Stimulated activated naive CD8-positive, alpha-beta T cell treated with anti-CD3 and anti-CD28 coated beads, Interleukin-15, Interleukin-2, amounts not matched to agents 100 ng/mL and 50 ng/mL, for 24 hours (primary cell): Measurements from ENCODE around the gene NKAIN1.

Source experiments
- H3K27ac Mint-ChIP-seq: one replicate; pipeline ENCODE4 v1.8.0; 2021; ENCODE audit warnings: mild to moderate bottlenecking, mixed read lengths
- H3K27me3 Mint-ChIP-seq: one replicate; pipeline ENCODE4 v1.8.0; 2021; ENCODE audit warnings: mixed read lengths
- H3K36me3 Mint-ChIP-seq: one replicate; pipeline ENCODE4 v1.8.0; 2021; ENCODE audit warnings: low read depth, mixed read lengths
- H3K4me1 Mint-ChIP-seq: one replicate; pipeline ENCODE4 v1.8.0; 2021; ENCODE audit warnings: low read depth, mixed read lengths
- H3K4me3 Mint-ChIP-seq: one replicate; pipeline ENCODE4 v1.8.0; 2021; ENCODE audit warnings: mild to moderate bottlenecking, mixed read lengths
- H3K9me3 Mint-ChIP-seq: one replicate; pipeline ENCODE4 v1.8.0; 2021; ENCODE audit warnings: mixed read lengths

Gene NKAIN1

GRCh38 chr1:31244326-31244725 is 4.6 kb upstream of the NKAIN1 start:
- peaks cover 12% of the 10 kb centered on the region for H3K4me1 Mint-ChIP-seq
- no peaks in the 10 kb centered on the region for H3K36me3 Mint-ChIP-seq
- no peak overlapping the region for H3K27ac Mint-ChIP-seq
- H3K27me3 Mint-ChIP-seq = peaks cover 11% of the 10 kb centered on the region
- no peaks in the 10 kb centered on the region for H3K9me3 Mint-ChIP-seq
- H3K4me3 Mint-ChIP-seq = no peak overlapping the region

- H3K4me3 Mint-ChIP-seq = no peak overlapping the region
- no peaks in the 10 kb centered on the region for H3K9me3 Mint-ChIP-seq
- peaks cover 18% of the 10 kb centered on the region for H3K4me1 Mint-ChIP-seq
- peaks cover 16% of the 10 kb centered on the region for H3K27me3 Mint-ChIP-seq
- H3K36me3 Mint-ChIP-seq = no peaks in the 10 kb centered on the region
- H3K27ac Mint-ChIP-seq = no peak overlapping the region
Measured at GRCh38 chr1:31243501-31244286, 4.0 kb upstream of the NKAIN1 start.

- Mint-ChIP-seq H3K4me1 (peaks cover 20% of the 10 kb centered on the region), H3K9me3 (no peaks in the 10 kb centered on the region), H3K27me3 (peaks cover 35% of the 10 kb centered on the region), H3K27ac (no peak overlapping the region), H3K4me3 (no peak overlapping the region), H3K36me3 (no peaks in the 10 kb centered on the region)
Measured at GRCh38 chr1:31241321-31241720, 1.6 kb upstream of the NKAIN1 start.

GRCh38 chr1:31238986-31239613 is 587 bp downstream of the NKAIN1 start:
- H3K9me3 Mint-ChIP-seq = no peaks in the 10 kb centered on the region

GRCh38 chr1:31238612-31238985 is 1.1 kb downstream of the NKAIN1 start:
- Mint-ChIP-seq H3K36me3 (no peaks in the 10 kb centered on the region), H3K4me3 (peak overlapping the region; percentile 65), H3K27me3 (peaks cover 52% of the 10 kb centered on the region), H3K4me1 (peaks cover 20% of the 10 kb centered on the region), H3K27ac (no peak overlapping the region), H3K9me3 (no peaks in the 10 kb centered on the region)

More at GRCh38 chr1:31238986-31239613, 587 bp downstream of the NKAIN1 start:
- peaks cover 52% of the 10 kb centered on the region for H3K27me3 Mint-ChIP-seq
- H3K27ac Mint-ChIP-seq = no peak overlapping the region
- peaks cover 20% of the 10 kb centered on the region for H3K4me1 Mint-ChIP-seq
- peak overlapping the region; percentile 65 for H3K4me3 Mint-ChIP-seq
- H3K36me3 Mint-ChIP-seq = no peaks in the 10 kb centered on the region

GRCh38 chr1:31234870-31235269 is 4.8 kb downstream of the NKAIN1 start:
- Mint-ChIP-seq H3K4me3 (no peak overlapping the region), H3K4me1 (peaks cover 8% of the 10 kb centered on the region), H3K36me3 (no peaks in the 10 kb centered on the region), H3K9me3 (no peaks in the 10 kb centered on the region), H3K27ac (no peak overlapping the region), H3K27me3 (peaks cover 42% of the 10 kb centered on the region)

GRCh38 chr1:31234123-31234708 is 5.5 kb downstream of the NKAIN1 start:
- Mint-ChIP-seq H3K4me3 (no peak overlapping the region), H3K4me1 (peaks cover 7% of the 10 kb centered on the region), H3K36me3 (no peaks in the 10 kb centered on the region), H3K9me3 (no peaks in the 10 kb centered on the region), H3K27ac (no peak overlapping the region), H3K27me3 (peaks cover 41% of the 10 kb centered on the region)

GRCh38 chr1:31232689-31233088 is 7.0 kb downstream of the NKAIN1 start:
- no peaks in the 10 kb centered on the region for H3K9me3 Mint-ChIP-seq
- H3K27ac Mint-ChIP-seq = no peak overlapping the region
- no peaks in the 10 kb centered on the region for H3K36me3 Mint-ChIP-seq
- no peak overlapping the region for H3K4me3 Mint-ChIP-seq
- peaks cover 26% of the 10 kb centered on the region for H3K27me3 Mint-ChIP-seq
- H3K4me1 Mint-ChIP-seq = no peaks in the 10 kb centered on the region

- no peaks in the 10 kb centered on the region for H3K9me3 Mint-ChIP-seq
- H3K27me3 Mint-ChIP-seq = peaks cover 21% of the 10 kb centered on the region
- no peaks in the 10 kb centered on the region for H3K4me1 Mint-ChIP-seq
- no peak overlapping the region for H3K27ac Mint-ChIP-seq
- H3K4me3 Mint-ChIP-seq = no peak overlapping the region
- H3K36me3 Mint-ChIP-seq = no peaks in the 10 kb centered on the region
Measured at GRCh38 chr1:31231802-31232201, 7.9 kb downstream of the NKAIN1 start.

- Mint-ChIP-seq H3K4me3 (no peak overlapping the region), H3K36me3 (no peaks in the 10 kb centered on the region), H3K27me3 (peaks cover 10% of the 10 kb centered on the region), H3K4me1 (no peaks in the 10 kb centered on the region), H3K9me3 (no peaks in the 10 kb centered on the region), H3K27ac (no peak overlapping the region)
Measured at GRCh38 chr1:31230378-31230777, 9.3 kb downstream of the NKAIN1 start.

- H3K27ac Mint-ChIP-seq = no peak overlapping the region
- H3K9me3 Mint-ChIP-seq = no peaks in the 10 kb centered on the region
- no peak overlapping the region for H3K4me3 Mint-ChIP-seq
- no peaks in the 10 kb centered on the region for H3K4me1 Mint-ChIP-seq
- no peaks in the 10 kb centered on the region for H3K27me3 Mint-ChIP-seq
- no peaks in the 10 kb centered on the region for H3K36me3 Mint-ChIP-seq
Measured at GRCh38 chr1:31228986-31229385, 10.7 kb downstream of the NKAIN1 start.

GRCh38 chr1:31227891-31228568 is 11.7 kb downstream of the NKAIN1 start:
- H3K4me3 Mint-ChIP-seq = no peak overlapping the region
- H3K9me3 Mint-ChIP-seq = no peaks in the 10 kb centered on the region
- H3K4me1 Mint-ChIP-seq = no peaks in the 10 kb centered on the region
- H3K27ac Mint-ChIP-seq = no peak overlapping the region
- no peaks in the 10 kb centered on the region for H3K27me3 Mint-ChIP-seq
- no peaks in the 10 kb centered on the region for H3K36me3 Mint-ChIP-seq

GRCh38 chr1:31224068-31224467 is 15.6 kb downstream of the NKAIN1 start:
- Mint-ChIP-seq H3K4me1 (no peaks in the 10 kb centered on the region), H3K9me3 (no peaks in the 10 kb centered on the region), H3K27me3 (no peaks in the 10 kb centered on the region), H3K4me3 (no peak overlapping the region), H3K36me3 (no peaks in the 10 kb centered on the region), H3K27ac (no peak overlapping the region)

- Mint-ChIP-seq H3K4me3 (no peak overlapping the region), H3K4me1 (no peaks in the 10 kb centered on the region), H3K9me3 (no peaks in the 10 kb centered on the region), H3K36me3 (no peaks in the 10 kb centered on the region), H3K27ac (no peak overlapping the region), H3K27me3 (no peaks in the 10 kb centered on the region)
Measured at GRCh38 chr1:31222176-31222575, 17.5 kb downstream of the NKAIN1 start.

GRCh38 chr1:31221072-31221471 is 18.6 kb downstream of the NKAIN1 start:
- no peaks in the 10 kb centered on the region for H3K27me3 Mint-ChIP-seq
- H3K9me3 Mint-ChIP-seq = no peaks in the 10 kb centered on the region
- H3K4me3 Mint-ChIP-seq = no peak overlapping the region
- no peaks in the 10 kb centered on the region for H3K36me3 Mint-ChIP-seq
- no peak overlapping the region for H3K27ac Mint-ChIP-seq
- no peaks in the 10 kb centered on the region for H3K4me1 Mint-ChIP-seq
